Ectodermal cell (in vitro differentiated cells): Measurements from ENCODE around the gene ATP1B3.
"Not testable (repeated sequence)": the region's sequence is repeated elsewhere in the genome, so short reads cannot be mapped to it uniquely, and the experiment has no call there.

Experiments used
- H3K27ac ChIP-seq: 2 replicates; pipeline ENCODE4 v1.7.0; 2013; ENCODE audit warnings: mild to moderate bottlenecking, low read depth, low read length; ENCODE audit not compliant: insufficient read depth, poor library complexity, severe bottlenecking
- H3K27me3 ChIP-seq: 2 replicates; pipeline ENCODE4 v1.7.0; 2013; ENCODE audit warnings: mild to moderate bottlenecking, low read length; ENCODE audit not compliant: insufficient read depth, control insufficient read depth, poor library complexity, severe bottlenecking
- H3K36me3 ChIP-seq: one replicate; pipeline ENCODE4 v1.7.0; 2013; ENCODE audit warnings: low read length; ENCODE audit not compliant: control insufficient read depth, insufficient read depth
- H3K4me1 ChIP-seq: one replicate; pipeline ENCODE4 v1.7.0; 2013; ENCODE audit warnings: low read length; ENCODE audit not compliant: control insufficient read depth, insufficient read depth
- H3K4me3 ChIP-seq: 2 replicates; pipeline ENCODE4 v1.7.0; 2013; ENCODE audit warnings: low read depth, low read length, control low read depth; ENCODE audit not compliant: insufficient read depth
- H3K9me3 ChIP-seq: 2 replicates; pipeline ENCODE4 v1.7.0; 2013; ENCODE audit warnings: mild to moderate bottlenecking, low read length, moderate library complexity; ENCODE audit not compliant: control insufficient read depth
- WGBS, 2 experiments: methylation state at CpG; one replicate each; pipeline ENCODE4 v1.1.7; 2013; ENCODE audit warnings: missing lambda C conversion rate in 2 of 2; 5-methylcytosine and 5-hydroxymethylcytosine counted together

ATP1B3 gene

GRCh38 chr3:141876891-141877621, 613 bp downstream of the ATP1B3 start:
- WGBS, 2 experiments, result 0% methylated on average over 76 of the region's 76 CpGs

GRCh38 chr3:141877911-141878310, 1.5 kb downstream of the ATP1B3 start:
- Histone ChIP-seq H3K27ac (no peak overlapping the region), H3K9me3 (no peaks in the 10 kb centered on the region), H3K27me3 (no peaks in the 10 kb centered on the region), H3K36me3 (no peaks in the 10 kb centered on the region), H3K4me1 (peaks cover 9% of the 10 kb centered on the region), H3K4me3 (peak overlapping the region; percentile 95)
- 0 to 6% methylated on average over 3 of the region's 3 CpGs for WGBS, 2 experiments

More at GRCh38 chr3:141876891-141877621, 613 bp downstream of the ATP1B3 start:
- H3K4me3 ChIP-seq, result peak overlapping the region; percentile 95
- no peaks in the 10 kb centered on the region for H3K36me3 ChIP-seq
- no peaks in the 10 kb centered on the region for H3K9me3 ChIP-seq
- H3K4me1 ChIP-seq, result peaks cover 9% of the 10 kb centered on the region
- H3K27ac ChIP-seq, result peak overlapping the region; percentile 90
- no peaks in the 10 kb centered on the region for H3K27me3 ChIP-seq

GRCh38 chr3:141878326-141878725, 1.9 kb downstream of the ATP1B3 start:
- Histone ChIP-seq H3K9me3 (no peaks in the 10 kb centered on the region), H3K27ac (no peak overlapping the region), H3K36me3 (no peaks in the 10 kb centered on the region), H3K27me3 (no peaks in the 10 kb centered on the region), H3K4me3 (peak overlapping the region; percentile 95), H3K4me1 (peaks cover 9% of the 10 kb centered on the region)
- WGBS, 2 experiments, result no CpG with 5 or more reads among the region's 1 CpG

- Histone ChIP-seq H3K27me3 (no peaks in the 10 kb centered on the region), H3K27ac (no peak overlapping the region), H3K4me1 (peaks cover 9% of the 10 kb centered on the region), H3K36me3 (no peaks in the 10 kb centered on the region), H3K9me3 (no peaks in the 10 kb centered on the region), H3K4me3 (peak overlapping the region; percentile 95)
- 75 to 80% methylated on average over 2 of the region's 2 CpGs for WGBS, 2 experiments
Measured at GRCh38 chr3:141878817-141879216, 2.4 kb downstream of the ATP1B3 start.

GRCh38 chr3:141881702-141882101, 5.3 kb downstream of the ATP1B3 start:
- H3K27me3 ChIP-seq, result no peaks in the 10 kb centered on the region
- no peak overlapping the region for H3K27ac ChIP-seq
- no peak overlapping the region for H3K4me3 ChIP-seq
- peaks cover 9% of the 10 kb centered on the region for H3K4me1 ChIP-seq
- H3K36me3 ChIP-seq, result no peaks in the 10 kb centered on the region
- H3K9me3 ChIP-seq, result no peaks in the 10 kb centered on the region
- 91 to 93% methylated on average over 2 to 3 of the region's 4 CpGs for WGBS, 2 experiments

GRCh38 chr3:141887051-141887450, 10.6 kb downstream of the ATP1B3 start:
- 96 to 98% methylated on average over 4 of the region's 5 CpGs for WGBS, 2 experiments
- Histone ChIP-seq H3K27me3 (no peaks in the 10 kb centered on the region), H3K4me3 (no peak overlapping the region), H3K9me3 (no peaks in the 10 kb centered on the region), H3K4me1 (no peaks in the 10 kb centered on the region), H3K27ac (no peak overlapping the region), H3K36me3 (peaks cover 3% of the 10 kb centered on the region)

GRCh38 chr3:141888548-141888947, 12.1 kb downstream of the ATP1B3 start:
- 94 to 97% methylated on average over 3 of the region's 3 CpGs for WGBS, 2 experiments
- not testable (repeated sequence) for H3K27ac ChIP-seq, H3K27me3 ChIP-seq, H3K4me1 ChIP-seq, H3K4me3 ChIP-seq, H3K36me3 ChIP-seq, H3K9me3 ChIP-seq

- H3K9me3 ChIP-seq, result no peaks in the 10 kb centered on the region
- WGBS, 2 experiments, result 94 to 95% methylated on average over 5 of the region's 5 CpGs
- H3K4me1 ChIP-seq, result no peaks in the 10 kb centered on the region
- H3K4me3 ChIP-seq, result no peak overlapping the region
- no peaks in the 10 kb centered on the region for H3K27me3 ChIP-seq
- H3K27ac ChIP-seq, result no peak overlapping the region
- H3K36me3 ChIP-seq, result peaks cover 5% of the 10 kb centered on the region
Measured at GRCh38 chr3:141894524-141895176, 18.2 kb downstream of the ATP1B3 start.

GRCh38 chr3:141895731-141896130, 19.3 kb downstream of the ATP1B3 start:
- Histone ChIP-seq H3K27me3 (no peaks in the 10 kb centered on the region), H3K4me3 (no peak overlapping the region), H3K9me3 (peaks cover 4% of the 10 kb centered on the region), H3K4me1 (no peaks in the 10 kb centered on the region), H3K27ac (no peak overlapping the region), H3K36me3 (peaks cover 5% of the 10 kb centered on the region)
- WGBS, 2 experiments, result 85 to 98% methylated on average over 3 of the region's 3 CpGs

GRCh38 chr3:141898908-141899307, 22.5 kb downstream of the ATP1B3 start:
- Histone ChIP-seq H3K27me3 (no peaks in the 10 kb centered on the region), H3K27ac (no peak overlapping the region), H3K4me1 (no peaks in the 10 kb centered on the region), H3K36me3 (peaks cover 5% of the 10 kb centered on the region), H3K4me3 (no peak overlapping the region), H3K9me3 (peaks cover 4% of the 10 kb centered on the region)
- no CpG with 5 or more reads among the region's 1 CpG for WGBS, 2 experiments
